Stimulated activated CD4-positive, alpha-beta T cell treated with anti-CD3 and anti-CD28 coated beads, Interleukin-1b, Interleukin-23, amount 100 ng/mL, for 1 hour (primary cell): ENCODE data around the gene CCDC18.
"Not testable (repeated sequence)": the region's sequence is repeated elsewhere in the genome, so short reads cannot be mapped to it uniquely, and the experiment has no call there.

Experiments used
- DNase-seq, 2 donors: peaks; one replicate each; pipeline ENCODE4 v3.0.0-alpha.2; 2020; ENCODE audit warnings: low read depth in 2 of 2

The CCDC18 gene

GRCh38 chr1:93177991-93178390 lies 2.5 kb upstream of the CCDC18 start:
- no peak for DNase-seq

- DNase-seq, result no peak
Measured at GRCh38 chr1:93178418-93178817, 2.1 kb upstream of the CCDC18 start.

- DNase-seq, result peak; percentile 81 to 90
Measured at GRCh38 chr1:93179886-93180722, 420 bp upstream of the CCDC18 start, which contains the start of gene TMED5. Gene TMED5, minus strand, starts transcription at chr1:93180413. Its CDS starts 171 bp downstream, at chr1:93180242.

- DNase-seq, result no peak
Measured at GRCh38 chr1:93186667-93187066, 6.1 kb downstream of the CCDC18 start.

- DNase-seq, result no peak
Measured at GRCh38 chr1:93190432-93190831, 9.9 kb downstream of the CCDC18 start.

- DNase-seq, result no peak
Measured at GRCh38 chr1:93194231-93194990, 13.9 kb downstream of the CCDC18 start.

- no peak for DNase-seq
Measured at GRCh38 chr1:93196591-93196990, 16.1 kb downstream of the CCDC18 start.

GRCh38 chr1:93199150-93199549 lies 18.6 kb downstream of the CCDC18 start:
- DNase-seq, result no peak

GRCh38 chr1:93200086-93200620 lies 19.6 kb downstream of the CCDC18 start:
- DNase-seq, result no peak

GRCh38 chr1:93200714-93201113 lies 20.2 kb downstream of the CCDC18 start:
- no peak for DNase-seq

GRCh38 chr1:93205892-93206566 lies 25.5 kb downstream of the CCDC18 start:
- no peak for DNase-seq

- DNase-seq, result no peak
Measured at GRCh38 chr1:93206567-93206954, 26.0 kb downstream of the CCDC18 start.

- no peak for DNase-seq
Measured at GRCh38 chr1:93207211-93207610, 26.7 kb downstream of the CCDC18 start.

GRCh38 chr1:93215322-93215721 lies 34.8 kb downstream of the CCDC18 start:
- DNase-seq, result no peak

GRCh38 chr1:93219443-93219842 lies 38.9 kb downstream of the CCDC18 start:
- no peak for DNase-seq

- DNase-seq, result not testable (repeated sequence)
Measured at GRCh38 chr1:93220716-93221115, 40.2 kb downstream of the CCDC18 start.

GRCh38 chr1:93221913-93222312 lies 41.4 kb downstream of the CCDC18 start:
- DNase-seq, result no peak

GRCh38 chr1:93223023-93223675 lies 42.6 kb downstream of the CCDC18 start:
- DNase-seq, result no peak

- DNase-seq, result no peak
Measured at GRCh38 chr1:93235261-93235660, 54.7 kb downstream of the CCDC18 start.

- DNase-seq, result no peak
Measured at GRCh38 chr1:93237021-93237420, 56.5 kb downstream of the CCDC18 start.

- no peak for DNase-seq
Measured at GRCh38 chr1:93238425-93238824, 57.9 kb downstream of the CCDC18 start.

GRCh38 chr1:93239863-93240262 lies 59.3 kb downstream of the CCDC18 start:
- no peak for DNase-seq
